HEK293 (cell line): ENCODE data around the gene SP4.
A peak's percentile ranks its signal among the peaks of the same experiment; 100 is the strongest.

ENCODE experiments used
- GFI1B ChIP-seq: fragments of 450-650 bp; formaldehyde crosslinking; IDR thresholded peaks from 2 replicates; pipeline ENCODE4 v1.5.1; 2016; ENCODE audit warnings: missing biosample characterization, missing genetic modification characterization
- GLI2 ChIP-seq: fragments of 450-650 bp; formaldehyde crosslinking; IDR thresholded peaks from 2 replicates; pipeline ENCODE4; 2017; ENCODE audit warnings: missing biosample characterization, missing genetic modification characterization, low read depth, borderline replicate concordance
- GLI4 ChIP-seq: fragments of 450-650 bp; formaldehyde crosslinking; IDR thresholded peaks from 2 replicates; pipeline ENCODE4 v1.5.1; 2016; ENCODE audit warnings: missing biosample characterization, missing genetic modification characterization
- GLIS1 ChIP-seq: fragments of 450-650 bp; formaldehyde crosslinking; IDR thresholded peaks from 2 replicates; pipeline ENCODE4 v1.5.1; 2016; ENCODE audit warnings: missing biosample characterization, missing genetic modification characterization
- KLF10 ChIP-seq: fragments of 450-650 bp; IDR thresholded peaks from 2 replicates; pipeline ENCODE4 v1.5.1; 2018; ENCODE audit warnings: missing biosample characterization, mild to moderate bottlenecking, missing genetic modification characterization
- PRDM2 ChIP-seq: fragments of 450-650 bp; formaldehyde crosslinking; IDR thresholded peaks from 2 replicates; pipeline ENCODE4 v1.5.1; 2016; ENCODE audit warnings: missing biosample characterization, missing genetic modification characterization, borderline replicate concordance
- RBAK ChIP-seq: fragments of 450-650 bp; formaldehyde crosslinking; IDR thresholded peaks from 2 replicates; pipeline ENCODE4 v1.5.1; 2016; ENCODE audit warnings: missing biosample characterization, missing genetic modification characterization
- YY1 ChIP-seq: fragments of 450-650 bp; formaldehyde crosslinking; IDR thresholded peaks from 2 replicates; pipeline ENCODE4 v1.5.1; 2018; ENCODE audit warnings: missing biosample characterization, missing genetic modification characterization
- ZBTB10 ChIP-seq: fragments of 450-650 bp; formaldehyde crosslinking; IDR thresholded peaks from 2 replicates; pipeline ENCODE4 v1.5.1; 2016; ENCODE audit warnings: missing biosample characterization, missing genetic modification characterization
- ZFP37 ChIP-seq: fragments of 450-650 bp; formaldehyde crosslinking; IDR thresholded peaks from 2 replicates; pipeline ENCODE4 v1.5.1; 2016; ENCODE audit warnings: missing biosample characterization, missing genetic modification characterization
- ZNF155 ChIP-seq: fragments of 450-650 bp; formaldehyde crosslinking; IDR thresholded peaks from 2 replicates; pipeline ENCODE4 v1.5.1; 2016; ENCODE audit warnings: missing biosample characterization, missing genetic modification characterization
- ZNF157 ChIP-seq: fragments of 450-650 bp; formaldehyde crosslinking; IDR thresholded peaks from 2 replicates; pipeline ENCODE4 v1.5.1; 2016; ENCODE audit warnings: missing biosample characterization, missing genetic modification characterization
- ZNF19 ChIP-seq: fragments of 450-650 bp; formaldehyde crosslinking; IDR thresholded peaks from 2 replicates; pipeline ENCODE4; 2016; ENCODE audit warnings: missing biosample characterization, missing genetic modification characterization, low read depth
- ZNF2 ChIP-seq: fragments of 450-650 bp; formaldehyde crosslinking; IDR thresholded peaks from 2 replicates; pipeline ENCODE4 v1.5.1; 2016; ENCODE audit warnings: missing biosample characterization, missing genetic modification characterization
- ZNF202 ChIP-seq: fragments of 450-650 bp; formaldehyde crosslinking; IDR thresholded peaks from 2 replicates; pipeline ENCODE4 v1.5.1; 2016; ENCODE audit warnings: missing biosample characterization, missing genetic modification characterization, borderline replicate concordance
- ZNF211 ChIP-seq: fragments of 450-650 bp; formaldehyde crosslinking; IDR thresholded peaks from 2 replicates; pipeline ENCODE4 v1.5.1; 2016; ENCODE audit warnings: low read depth, missing biosample characterization, missing genetic modification characterization
- ZNF214 ChIP-seq: fragments of 450-650 bp; formaldehyde crosslinking; IDR thresholded peaks from 2 replicates; pipeline ENCODE4 v1.5.1; 2017; ENCODE audit warnings: missing biosample characterization, mild to moderate bottlenecking, missing genetic modification characterization, borderline replicate concordance
- ZNF266 ChIP-seq: fragments of 450-650 bp; formaldehyde crosslinking; IDR thresholded peaks from 2 replicates; pipeline ENCODE4 v1.5.1; 2016; ENCODE audit warnings: missing biosample characterization, missing genetic modification characterization, low read depth
- ZNF362 ChIP-seq: fragments of 450-650 bp; formaldehyde crosslinking; IDR thresholded peaks from 2 replicates; pipeline ENCODE4 v1.5.1; 2016; ENCODE audit warnings: missing biosample characterization, missing genetic modification characterization
- ZNF37A ChIP-seq: fragments of 450-650 bp; IDR thresholded peaks from 2 replicates; pipeline ENCODE4 v1.5.1; 2018; ENCODE audit warnings: missing biosample characterization, missing genetic modification characterization
- ZNF391 ChIP-seq: fragments of 450-650 bp; formaldehyde crosslinking; IDR thresholded peaks from 2 replicates; pipeline ENCODE4 v1.5.1; 2016; ENCODE audit warnings: low read depth, missing biosample characterization, missing genetic modification characterization, borderline replicate concordance
- ZNF48 ChIP-seq: fragments of 450-650 bp; formaldehyde crosslinking; IDR thresholded peaks from 2 replicates; pipeline ENCODE4 v1.5.1; 2016; ENCODE audit warnings: missing biosample characterization, missing genetic modification characterization
- ZNF530 ChIP-seq: fragments of 450-650 bp; formaldehyde crosslinking; IDR thresholded peaks from 2 replicates; pipeline ENCODE4 v1.5.1; 2016; ENCODE audit warnings: low read depth, missing biosample characterization, missing genetic modification characterization
- ZNF560 ChIP-seq: fragments of 450-650 bp; formaldehyde crosslinking; IDR thresholded peaks from 2 replicates; pipeline ENCODE4 v1.5.1; 2017; ENCODE audit warnings: missing biosample characterization, missing genetic modification characterization, borderline replicate concordance
- ZNF596 ChIP-seq: fragments of 450-650 bp; IDR thresholded peaks from 2 replicates; pipeline ENCODE4 v1.5.0; 2018; ENCODE audit warnings: missing biosample characterization, mild to moderate bottlenecking, missing genetic modification characterization, moderate library complexity
- ZNF623 ChIP-seq: fragments of 450-650 bp; formaldehyde crosslinking; IDR thresholded peaks from 2 replicates; pipeline ENCODE4 v1.5.1; 2016; ENCODE audit warnings: missing biosample characterization, missing genetic modification characterization
- ZNF624 ChIP-seq: fragments of 450-650 bp; formaldehyde crosslinking; IDR thresholded peaks from 2 replicates; pipeline ENCODE4 v1.5.1; 2017; ENCODE audit warnings: missing biosample characterization, missing genetic modification characterization
- ZNF701 ChIP-seq: fragments of 450-650 bp; formaldehyde crosslinking; IDR thresholded peaks from 2 replicates; pipeline ENCODE4 v1.5.1; 2016; ENCODE audit warnings: missing biosample characterization, missing genetic modification characterization
- ZNF747 ChIP-seq: fragments of 450-650 bp; formaldehyde crosslinking; IDR thresholded peaks from 2 replicates; pipeline ENCODE4 v1.5.1; 2016; ENCODE audit warnings: missing biosample characterization, missing genetic modification characterization
- ZNF768 ChIP-seq: fragments of 450-650 bp; formaldehyde crosslinking; IDR thresholded peaks from 2 replicates; pipeline ENCODE4 v1.5.1; 2018; ENCODE audit warnings: missing biosample characterization, mild to moderate bottlenecking, missing genetic modification characterization
- ZNF837 ChIP-seq: fragments of 450-650 bp; formaldehyde crosslinking; IDR thresholded peaks from 2 replicates; pipeline ENCODE4 v1.5.1; 2016; ENCODE audit warnings: missing biosample characterization, missing genetic modification characterization
- ZNF843 ChIP-seq: fragments of 450-650 bp; formaldehyde crosslinking; IDR thresholded peaks from 2 replicates; pipeline ENCODE4 v1.5.1; 2016; ENCODE audit warnings: missing biosample characterization, missing genetic modification characterization
- ZSCAN16 ChIP-seq: fragments of 450-650 bp; formaldehyde crosslinking; IDR thresholded peaks from 2 replicates; pipeline ENCODE4 v1.5.1; 2016; ENCODE audit warnings: missing biosample characterization, missing genetic modification characterization
- ZSCAN30 ChIP-seq: fragments of 450-650 bp; IDR thresholded peaks from 2 replicates; pipeline ENCODE4 v1.5.1; 2018; ENCODE audit warnings: missing biosample characterization, mild to moderate bottlenecking, missing genetic modification characterization, moderate library complexity
- ZXDB ChIP-seq: fragments of 450-650 bp; formaldehyde crosslinking; IDR thresholded peaks from 2 replicates; pipeline ENCODE4 v1.5.1; 2016; ENCODE audit warnings: missing biosample characterization, missing genetic modification characterization

The SP4 gene

GRCh38 chr7:21476429-21476828, 48.5 kb downstream of the SP4 start (continued):
- no peak for TF ChIP-seq ZNF747 (tag by site-specific recombination)
- no peak for TF ChIP-seq ZNF211 (tag by site-specific recombination)
- no peak for TF ChIP-seq ZNF768 (tag by site-specific recombination)
- TF ChIP-seq ZBTB10 (tag by site-specific recombination), result no peak
- no peak for TF ChIP-seq ZNF214 (tag by site-specific recombination)
- TF ChIP-seq RBAK (tag by site-specific recombination), result no peak
- no peak for TF ChIP-seq ZNF596
- no peak for TF ChIP-seq ZFP37 (tag by site-specific recombination)
- TF ChIP-seq ZNF837 (tag by site-specific recombination), result no peak
- TF ChIP-seq ZNF155 (tag by site-specific recombination), result no peak
- no peak for TF ChIP-seq ZNF202 (tag by site-specific recombination)
- no peak for TF ChIP-seq GFI1B
- TF ChIP-seq ZNF266, result no peak
- TF ChIP-seq ZNF624 (tag by site-specific recombination), result no peak
- TF ChIP-seq ZNF157 (tag by site-specific recombination), result no peak
- TF ChIP-seq GLIS1, result no peak
- no peak for TF ChIP-seq ZNF48
- TF ChIP-seq ZSCAN16, result 0 out of 2 replicates have a peak, but pooled peaks have one; percentile 38
- no peak for TF ChIP-seq ZNF701
- no peak for TF ChIP-seq ZNF37A (tag by site-specific recombination)
- TF ChIP-seq PRDM2 (tag by site-specific recombination), result no peak
- peak; percentile 97 for TF ChIP-seq ZNF843
- TF ChIP-seq ZNF19 (tag by site-specific recombination), result no peak
- no peak for TF ChIP-seq ZNF560
- TF ChIP-seq ZSCAN30 (tag by site-specific recombination), result no peak
- no peak for TF ChIP-seq ZNF362 (tag by site-specific recombination)
- TF ChIP-seq KLF10 (tag by site-specific recombination), result no peak
- TF ChIP-seq GLI4 (tag by site-specific recombination), result no peak
- no peak for TF ChIP-seq ZNF530
- TF ChIP-seq ZNF623 (tag by site-specific recombination), result no peak
- no peak for TF ChIP-seq YY1 (tag by site-specific recombination)
- 0 out of 2 replicates have a peak, but pooled peaks have one; percentile 27 for TF ChIP-seq GLI2 (tag by site-specific recombination)
- no peak for TF ChIP-seq ZNF391 (tag by site-specific recombination)
- TF ChIP-seq ZXDB (tag by site-specific recombination), result peak; percentile 84
- TF ChIP-seq ZNF2 (tag by site-specific recombination), result no peak
